ENCODE measurements around the gene BICC1.

DNA sequence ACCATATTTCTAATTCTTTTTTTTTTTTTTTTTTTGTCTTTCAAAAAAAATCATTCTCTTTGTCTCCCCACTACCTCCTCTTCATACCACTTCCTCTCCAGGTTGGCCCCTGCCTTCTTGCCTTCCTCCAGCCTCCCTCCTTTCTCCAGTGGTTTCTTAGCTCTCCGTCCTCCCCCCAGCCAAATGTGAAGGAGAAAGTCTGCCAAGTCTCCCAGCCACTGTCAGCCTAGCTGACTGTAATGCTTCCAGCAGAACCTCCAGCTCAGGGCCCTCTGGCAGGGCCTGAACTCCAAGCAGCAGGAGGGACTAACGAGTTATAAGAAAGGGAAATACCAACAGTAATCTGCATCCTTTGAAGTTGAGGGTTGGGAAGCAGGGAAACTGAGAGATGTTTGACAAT lies 35.5 kb upstream of the BICC1 start:
- no peak for TF ChIP-seq CTCF (IDR thresholded peaks at IDR 0.05; ENCODE audit: extremely low read depth in 1 of 2, insufficient read depth in 1 of 2, low read depth in 1 of 2, low read length in 2 of 2)
- no peak for TF ChIP-seq GATA2 (IDR thresholded peaks at IDR 0.05; ENCODE audit: insufficient read depth, insufficient read length, low read depth, low read length)
- TF ChIP-seq FOS (IDR thresholded peaks at IDR 0.05; ENCODE audit: borderline replicate concordance, insufficient read depth, low read length), result no peak
- no peak for TF ChIP-seq POLR2A (IDR thresholded peaks at IDR 0.05; ENCODE audit: low read depth, low read length)
- no peak for TF ChIP-seq EZH2 (IDR thresholded peaks at IDR 0.05; ENCODE audit: borderline replicate concordance, low read depth, low read length, severe bottlenecking)
- no peak for TF ChIP-seq MAX (IDR thresholded peaks at IDR 0.05; ENCODE audit: insufficient read depth, insufficient read length)
- no peak for TF ChIP-seq POLR2AphosphoS5 (IDR thresholded peaks at IDR 0.05; ENCODE audit: insufficient read depth, low read depth, low read length)
- TF ChIP-seq JUN (IDR thresholded peaks at IDR 0.05; ENCODE audit: borderline replicate concordance, insufficient read depth, insufficient read length, low read depth), result no peak
